GM21526 (cell line): ENCODE results near the gene EBF3.
"Not testable (repeated sequence)": the region's sequence is repeated elsewhere in the genome, so short reads cannot be mapped to it uniquely, and the experiment has no call there.

Experiments
- ATAC-seq: cut with Tn5 transposase; IDR thresholded peaks from one replicate; pipeline ENCODE4 v1.9.1; 2021; ENCODE audit warnings: moderate library complexity; ENCODE audit not compliant: unreplicated experiment, low FRiP score

The EBF3 gene

GRCh38 chr10:129932182-129932581, 31.9 kb downstream of the EBF3 start:
- ATAC-seq = no peak

DNA sequence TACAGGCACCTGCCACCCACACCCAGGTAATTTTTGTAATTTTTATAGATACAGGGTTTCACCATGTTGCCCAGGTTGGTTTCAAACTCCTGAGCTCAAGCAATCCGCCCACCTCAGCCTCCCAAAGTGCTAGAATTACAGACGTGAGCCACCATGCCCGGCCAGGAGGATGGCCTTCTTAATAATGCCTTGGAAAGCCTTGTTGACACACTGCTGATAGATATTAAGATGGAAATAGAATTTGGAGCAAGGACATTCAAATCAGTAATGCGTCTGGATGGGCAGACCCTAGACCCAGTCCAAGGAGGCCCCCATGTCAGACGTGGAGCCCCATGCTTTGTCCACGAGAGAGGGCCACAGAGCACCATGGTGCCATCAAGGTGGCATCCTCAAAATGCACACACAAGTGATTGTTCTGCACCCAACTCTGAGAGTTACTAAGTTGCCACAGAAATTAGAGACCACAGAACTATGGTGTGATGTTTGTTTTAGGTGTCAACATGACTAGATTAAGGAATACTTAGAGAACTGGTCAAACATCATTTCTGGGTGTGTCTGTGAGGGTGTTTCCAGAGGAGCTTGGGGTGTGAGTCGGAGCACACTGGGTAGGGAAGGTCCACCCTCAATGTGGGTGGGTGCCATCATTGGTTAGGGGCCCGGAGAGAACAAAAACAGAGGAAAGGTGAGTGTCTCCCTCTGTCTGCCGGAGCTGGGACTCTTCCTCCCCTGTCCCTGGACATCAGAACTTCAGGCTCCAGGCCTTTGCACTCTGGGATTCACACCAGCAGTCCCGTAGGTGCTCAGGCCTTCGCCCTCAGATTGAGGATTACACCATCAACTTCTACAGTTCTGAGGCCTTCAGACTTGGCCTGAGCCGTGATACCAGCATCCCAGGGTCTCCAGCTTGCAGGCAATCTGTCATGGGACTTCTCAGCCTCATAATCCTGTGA, 34.5 kb downstream of the EBF3 start:
- no peak for ATAC-seq

GRCh38 chr10:129927351-129928120, 36.5 kb downstream of the EBF3 start:
- no peak for ATAC-seq

- ATAC-seq = no peak
Measured at GRCh38 chr10:129926066-129927055, 37.7 kb downstream of the EBF3 start.

DNA sequence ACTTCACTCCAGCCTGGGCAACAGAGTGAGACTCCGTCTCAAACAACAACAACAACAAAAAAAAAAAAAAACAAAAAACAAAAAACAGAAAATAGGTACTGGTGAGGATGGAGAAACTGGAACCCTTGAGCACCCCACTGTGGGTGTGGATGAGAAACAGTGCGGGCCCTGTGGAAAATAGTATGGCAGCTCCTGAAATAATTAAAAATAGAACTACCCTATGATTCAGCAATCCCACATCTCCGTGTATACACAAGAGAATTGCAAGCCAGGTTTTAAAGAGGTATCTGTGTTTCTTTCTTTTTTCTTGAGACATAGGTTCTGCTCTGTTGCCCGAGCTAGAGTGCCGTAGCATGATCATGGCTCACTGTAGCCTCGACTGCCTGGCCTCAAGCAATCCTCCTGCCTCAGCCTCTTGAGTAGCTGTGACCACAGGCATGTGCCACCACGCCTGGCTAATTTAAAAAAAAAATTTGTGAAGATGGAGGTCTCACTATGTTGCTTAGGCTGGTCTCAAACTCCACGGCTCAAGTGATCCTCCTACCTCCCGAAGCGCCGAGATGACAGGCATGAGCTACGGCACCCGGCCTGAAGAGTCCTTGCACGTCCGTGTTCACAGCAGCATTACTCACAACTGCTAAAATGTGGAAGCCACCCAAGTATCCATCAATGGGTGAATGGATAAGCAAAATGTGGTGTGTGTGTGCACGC, 39.5 kb downstream of the EBF3 start:
- ATAC-seq = no peak

GRCh38 chr10:129922598-129923123, 41.4 kb downstream of the EBF3 start:
- ATAC-seq = no peak

GRCh38 chr10:129921801-129922597, 42.1 kb downstream of the EBF3 start:
- no peak for ATAC-seq

GRCh38 chr10:129921065-129921670, 42.9 kb downstream of the EBF3 start:
- ATAC-seq = no peak

DNA sequence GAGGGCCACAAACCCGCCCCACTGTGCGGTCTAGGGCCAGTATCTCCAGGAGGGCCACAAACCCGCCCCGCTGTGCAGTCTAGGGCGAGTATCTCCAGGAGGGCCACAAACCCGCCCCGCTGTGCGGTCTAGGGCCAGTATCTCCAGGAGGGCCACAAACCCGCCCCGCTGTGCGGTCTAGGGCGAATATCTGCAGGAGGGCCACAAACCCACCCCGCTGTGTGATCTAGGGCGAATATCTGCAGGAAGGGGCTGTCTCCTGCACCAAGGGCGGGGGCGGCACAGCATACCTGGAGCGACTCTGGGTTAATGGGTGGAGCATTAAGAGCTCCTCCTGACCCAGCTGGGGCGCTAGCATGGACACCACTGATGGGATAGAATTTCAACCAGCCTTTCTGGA, 43.9 kb downstream of the EBF3 start:
- not testable (repeated sequence) for ATAC-seq

DNA sequence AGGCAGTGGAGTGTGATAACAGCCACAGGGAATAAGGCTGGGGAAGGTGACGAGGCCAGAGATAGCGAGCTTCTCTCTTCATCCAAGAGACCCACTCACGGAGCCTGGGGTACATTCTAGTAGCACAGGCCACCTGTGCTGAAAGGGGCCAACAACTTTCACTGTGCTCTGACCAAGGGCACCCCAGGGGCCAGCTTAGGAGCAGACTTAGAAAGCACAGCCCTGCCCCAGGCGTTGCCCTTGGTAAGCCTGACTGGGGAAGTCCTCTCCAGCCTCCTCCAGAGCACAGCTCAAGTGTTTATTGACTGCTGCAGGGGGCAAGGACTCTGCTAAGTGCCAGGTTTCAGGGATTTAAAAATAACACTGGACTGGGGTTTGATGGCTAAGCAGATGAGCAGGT, 44.7 kb downstream of the EBF3 start:
- no peak for ATAC-seq

DNA sequence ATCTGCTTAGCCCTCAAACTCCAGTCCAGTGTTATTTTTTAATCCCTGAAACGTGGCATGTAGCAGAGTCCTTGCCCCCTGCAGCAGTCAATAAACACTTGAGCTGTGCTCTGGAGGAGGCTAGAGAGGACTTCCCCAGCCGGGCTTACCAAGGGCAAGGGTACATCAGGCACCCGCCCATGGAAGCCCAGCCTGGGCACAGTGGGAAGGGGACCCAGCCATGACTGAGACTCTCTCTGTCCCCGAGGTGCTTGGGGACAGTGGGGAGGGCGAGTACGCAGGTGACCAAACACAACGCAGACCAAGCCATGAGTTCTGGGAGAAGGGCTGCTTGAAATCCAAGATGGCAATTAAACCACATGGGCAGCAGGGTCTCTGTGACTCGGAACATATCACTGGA, 45.2 kb downstream of the EBF3 start:
- no peak for ATAC-seq

DNA sequence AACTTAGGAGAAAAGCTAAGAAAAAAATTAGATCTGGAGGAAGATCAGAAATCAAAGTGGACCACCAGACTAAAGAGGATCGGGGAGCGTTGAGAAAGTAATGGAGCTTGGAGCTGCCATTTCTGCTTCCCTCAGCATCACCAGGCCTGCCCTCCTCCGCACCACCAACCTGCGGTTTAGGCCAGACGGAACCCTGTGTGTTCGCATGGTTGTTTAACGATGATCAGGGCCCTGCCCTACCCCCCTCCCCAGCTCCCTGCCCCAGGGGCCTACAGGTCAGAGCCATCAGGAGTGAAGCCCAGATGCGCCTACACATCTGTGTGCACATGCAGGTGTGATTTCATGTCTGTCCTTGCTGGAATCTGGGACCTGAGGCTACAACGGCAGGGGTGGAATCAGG, 45.7 kb downstream of the EBF3 start:
- no peak for ATAC-seq

- ATAC-seq = no peak
Measured at GRCh38 chr10:129917936-129918335, 46.1 kb downstream of the EBF3 start.

DNA sequence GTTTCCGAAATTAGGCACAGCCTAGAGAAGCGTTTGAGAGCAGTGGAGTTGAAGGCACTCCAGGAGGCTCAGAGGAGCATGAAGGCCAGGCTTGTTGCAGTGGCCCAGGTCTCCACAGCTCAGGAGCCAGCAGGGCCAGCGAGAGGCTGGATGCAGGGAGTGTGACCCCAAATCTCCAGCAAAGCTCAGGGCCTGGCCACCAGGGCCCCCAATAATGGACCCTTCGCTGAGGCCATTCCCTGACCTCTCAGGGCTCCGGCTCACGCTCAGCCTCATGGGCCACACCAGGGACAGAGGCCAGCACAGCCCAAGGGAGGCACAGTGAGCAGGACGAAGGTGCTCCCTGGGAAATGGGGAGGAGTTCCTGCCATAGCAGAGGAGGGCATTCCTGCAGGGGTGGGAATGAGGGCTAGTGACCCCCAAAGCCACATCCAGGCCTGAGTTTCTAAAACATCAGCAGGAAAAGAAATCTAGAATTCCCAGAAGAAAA, 47.5 kb downstream of the EBF3 start:
- ATAC-seq = no peak

DNA sequence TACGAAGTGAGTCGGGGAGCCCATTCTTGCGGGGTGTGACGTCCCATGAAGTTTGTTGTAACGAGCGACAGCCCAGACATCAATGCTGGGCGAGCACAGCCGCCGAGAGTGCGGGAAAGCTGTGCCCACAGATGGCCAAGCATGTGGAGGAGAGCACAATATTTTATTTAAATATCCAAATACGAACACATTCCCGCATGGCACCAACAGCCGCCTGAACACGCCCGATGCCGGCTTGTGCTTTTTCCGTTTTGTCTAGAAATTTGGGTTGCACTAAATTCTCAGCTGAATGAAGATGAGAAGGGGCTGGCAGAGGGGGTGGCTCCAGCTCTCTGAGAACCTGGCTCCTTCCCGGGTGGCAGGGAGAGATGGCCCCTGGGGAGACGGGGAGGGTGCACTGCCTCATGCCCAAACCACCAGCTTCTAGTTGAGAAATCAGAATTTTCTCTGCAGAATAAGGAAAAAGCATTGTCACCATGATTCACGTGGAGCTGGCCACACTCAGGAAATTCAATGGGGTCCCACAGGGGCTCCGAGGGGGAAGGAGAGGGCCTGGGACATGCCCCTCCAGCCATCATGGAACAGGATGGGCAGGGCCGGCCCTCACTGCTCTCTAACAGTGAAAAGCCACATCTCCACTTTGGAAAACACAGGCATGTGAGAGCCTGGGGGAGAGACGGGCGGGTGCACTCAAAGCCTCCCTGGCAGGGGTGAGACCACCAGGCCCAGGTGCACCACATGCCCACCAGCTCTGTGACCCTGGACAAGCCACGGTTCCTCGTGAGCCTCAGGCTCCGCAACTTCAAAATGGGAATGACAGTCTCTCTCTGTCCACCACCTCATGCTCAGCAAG, 48.3 kb downstream of the EBF3 start:
- no peak for ATAC-seq

GRCh38 chr10:129914960-129915359, 49.1 kb downstream of the EBF3 start:
- no peak for ATAC-seq

DNA sequence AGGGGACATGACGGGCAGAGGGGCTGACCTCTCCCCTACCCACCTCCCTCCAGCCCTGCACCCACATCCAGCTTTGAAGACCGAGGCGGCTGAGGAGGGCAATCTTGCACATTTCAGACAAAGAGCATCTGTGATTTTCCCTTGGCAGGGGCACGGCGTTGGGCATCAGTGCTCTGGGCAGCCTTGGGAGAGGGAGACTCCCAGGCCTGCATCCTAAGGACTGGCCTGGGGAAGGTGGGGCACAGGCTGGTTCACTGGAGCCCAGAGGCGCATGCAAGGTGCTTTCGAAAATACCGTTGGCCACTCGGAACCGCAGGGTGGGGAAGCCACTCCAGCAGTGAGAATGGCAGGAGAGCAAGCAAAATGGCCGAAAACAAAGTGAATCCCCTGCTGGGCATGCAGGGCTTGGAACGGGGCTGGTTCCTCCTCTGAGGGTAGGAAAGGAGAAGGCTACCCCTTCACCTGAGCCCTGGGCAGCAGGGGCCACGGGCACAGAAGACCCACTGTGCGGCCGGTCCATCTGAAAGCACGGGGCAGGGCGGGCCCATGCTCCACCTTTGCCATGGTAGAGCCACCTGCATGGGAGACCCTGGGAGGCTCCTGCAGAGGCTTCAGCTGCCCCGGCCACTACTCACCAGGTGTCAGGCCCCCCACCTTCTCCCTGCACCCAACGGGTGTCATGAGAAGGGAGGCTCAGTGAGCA, 49.8 kb downstream of the EBF3 start:
- no peak for ATAC-seq
